Adrenal gland (tissue), 5 donors: ENCODE results near the gene DALRD3.

Experiments
- CTCF ChIP-seq, 6 experiments: fragments of 450-650 bp in 4 of 6; fragments of 200-600 bp in 2 of 6; sonication (generic) in 1 of 6; IDR thresholded peaks; 1 replicate in 5 of 6; 2 replicates in 1 of 6; pipeline versions ENCODE4 v1.5.1 to v1.8.0; 2016 to 2021; ENCODE audit warnings: antibody characterized with exemption in 6 of 6, mild to moderate bottlenecking in 2 of 6, moderate library complexity in 1 of 6
- POLR2A ChIP-seq, 2 donors: fragments of 450-650 bp; IDR thresholded peaks; one replicate each; pipeline ENCODE4 v1.6.1; 2017; ENCODE audit warnings: antibody characterized with exemption in 2 of 2, mild to moderate bottlenecking in 2 of 2, moderate library complexity in 1 of 2
- donor health status: DM: no; HTN: no; CAD: no.

- TF ChIP-seq POLR2A (IDR thresholded peaks at IDR 0.05) (no peak), CTCF (IDR thresholded peaks at IDR 0.05) (no peak)
Observed at GRCh38 chr3:49024449-49024848, 6.1 kb upstream of the DALRD3 start.
